Activated T-helper 17 cell treated with anti-CD3 and anti-CD28 coated beads, Interleukin-2, amount 50 U/mL, for 72 hours (primary cell): Measurements from ENCODE around the gene FRRS1. TPM values are rescaled to one million over a fixed set of nuclear protein-coding genes. Genes with fewer than 3 reads are reported as not detected.
"Not testable (repeated sequence)": the region's sequence is repeated elsewhere in the genome, so short reads cannot be mapped to it uniquely, and the experiment has no call there.

ENCODE experiments used
- ATAC-seq: fragments of 150-1000 bp; cut with Tn5 transposase; replicated peaks from 2 replicates; pipeline ENCODE4 v1.10.0; 2021; ENCODE audit warnings: mild to moderate bottlenecking, moderate library complexity
- H3K27ac Mint-ChIP-seq: one replicate; pipeline ENCODE4 v1.8.0; 2022; ENCODE audit warnings: mixed read lengths
- H3K27me3 Mint-ChIP-seq: one replicate; pipeline ENCODE4 v1.8.0; 2022; ENCODE audit warnings: mixed read lengths
- H3K36me3 Mint-ChIP-seq: one replicate; pipeline ENCODE4 v1.8.0; 2022; ENCODE audit warnings: low read depth, mild to moderate bottlenecking, mixed read lengths
- H3K4me1 Mint-ChIP-seq: one replicate; pipeline ENCODE4 v1.8.0; 2022; ENCODE audit warnings: mixed read lengths
- H3K4me3 Mint-ChIP-seq: one replicate; pipeline ENCODE4 v1.8.0; 2022; ENCODE audit warnings: mild to moderate bottlenecking, mixed read lengths
- H3K9me3 Mint-ChIP-seq: one replicate; pipeline ENCODE4 v1.8.0; 2022; ENCODE audit warnings: mixed read lengths
- total RNA-seq, 2 donors: library from RNA; stranded (reverse); gene quantifications; one replicate each; pipeline ENCODE4 v1.2.3, GENCODE V29; 2022

The FRRS1 gene, protein sequence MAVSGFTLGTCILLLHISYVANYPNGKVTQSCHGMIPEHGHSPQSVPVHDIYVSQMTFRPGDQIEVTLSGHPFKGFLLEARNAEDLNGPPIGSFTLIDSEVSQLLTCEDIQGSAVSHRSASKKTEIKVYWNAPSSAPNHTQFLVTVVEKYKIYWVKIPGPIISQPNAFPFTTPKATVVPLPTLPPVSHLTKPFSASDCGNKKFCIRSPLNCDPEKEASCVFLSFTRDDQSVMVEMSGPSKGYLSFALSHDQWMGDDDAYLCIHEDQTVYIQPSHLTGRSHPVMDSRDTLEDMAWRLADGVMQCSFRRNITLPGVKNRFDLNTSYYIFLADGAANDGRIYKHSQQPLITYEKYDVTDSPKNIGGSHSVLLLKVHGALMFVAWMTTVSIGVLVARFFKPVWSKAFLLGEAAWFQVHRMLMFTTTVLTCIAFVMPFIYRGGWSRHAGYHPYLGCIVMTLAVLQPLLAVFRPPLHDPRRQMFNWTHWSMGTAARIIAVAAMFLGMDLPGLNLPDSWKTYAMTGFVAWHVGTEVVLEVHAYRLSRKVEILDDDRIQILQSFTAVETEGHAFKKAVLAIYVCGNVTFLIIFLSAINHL
- total RNA-seq = 1 to 10 TPM in 1 of 2 donors, under 1 TPM in 1; 0.69 to 2.2 TPM

DNA sequence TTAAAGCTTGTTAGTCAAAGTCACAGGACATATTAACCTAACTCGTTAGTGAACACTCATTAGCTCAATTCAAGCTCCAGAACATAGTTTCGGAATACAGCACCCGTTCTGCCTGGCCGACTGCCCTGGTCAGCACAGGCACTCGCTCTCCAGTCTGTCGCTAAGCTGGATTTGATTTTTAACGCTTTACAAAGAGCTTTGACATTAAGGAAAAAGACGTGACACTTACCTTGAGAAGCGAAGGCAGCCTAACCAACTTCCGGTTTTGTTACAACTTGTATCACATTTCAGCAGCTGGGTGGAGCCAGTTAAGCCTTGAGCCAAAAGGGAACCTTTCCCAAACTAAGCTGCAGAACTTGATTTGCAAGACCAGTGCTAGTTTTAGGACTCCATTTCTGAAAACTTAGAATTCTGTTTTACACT lies at the start of gene FRRS1:
FRRS1 (minus strand) TSS at position 258 of the 423 bp plus-strand sequence. CDS start 17,867 bp downstream, outside the sequence.
- Mint-ChIP-seq H3K9me3 (no peaks in the 10 kb centered on the region), H3K4me3 (peak within 1 kb of the TSS; percentile 95), H3K27ac (peak within 1 kb of the TSS; percentile 93), H3K4me1 (no peaks in the 10 kb centered on the region), H3K27me3 (peaks cover 8% of the 10 kb centered on the region), H3K36me3 (no peaks in the 10 kb centered on the region)
- peak; percentile 90 for ATAC-seq

DNA sequence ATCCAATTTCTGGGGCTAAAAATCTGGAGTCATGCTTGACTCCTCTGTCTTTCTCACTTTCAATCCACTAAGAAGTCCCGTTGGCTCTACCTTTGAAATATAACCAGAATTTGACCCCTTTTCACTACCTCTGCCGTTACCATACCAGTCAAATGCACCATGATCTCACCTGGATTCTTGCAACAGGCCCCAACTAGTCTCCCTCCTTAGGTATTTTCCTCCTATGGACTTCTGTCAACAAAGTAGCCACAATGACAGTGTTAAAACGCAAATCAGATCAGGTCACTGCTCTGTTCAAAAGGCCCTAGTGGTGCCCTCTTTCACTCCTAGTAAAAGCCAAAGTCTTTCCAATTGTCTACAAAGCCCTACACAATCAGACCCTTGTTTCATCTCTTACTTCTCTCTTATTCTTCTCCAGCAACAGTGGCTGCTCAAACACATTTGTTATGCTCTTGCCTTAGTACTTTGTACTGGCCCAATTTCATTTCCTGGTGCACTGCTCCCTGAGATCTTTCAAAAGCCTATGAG lies 48.0 kb upstream of the FRRS1 start:
- Mint-ChIP-seq H3K4me3 (no peak overlapping the region), H3K27me3 (peaks cover 18% of the 10 kb centered on the region), H3K27ac (no peak overlapping the region), H3K36me3 (no peaks in the 10 kb centered on the region), H3K4me1 (no peaks in the 10 kb centered on the region), H3K9me3 (no peaks in the 10 kb centered on the region)
- ATAC-seq = no peak

DNA sequence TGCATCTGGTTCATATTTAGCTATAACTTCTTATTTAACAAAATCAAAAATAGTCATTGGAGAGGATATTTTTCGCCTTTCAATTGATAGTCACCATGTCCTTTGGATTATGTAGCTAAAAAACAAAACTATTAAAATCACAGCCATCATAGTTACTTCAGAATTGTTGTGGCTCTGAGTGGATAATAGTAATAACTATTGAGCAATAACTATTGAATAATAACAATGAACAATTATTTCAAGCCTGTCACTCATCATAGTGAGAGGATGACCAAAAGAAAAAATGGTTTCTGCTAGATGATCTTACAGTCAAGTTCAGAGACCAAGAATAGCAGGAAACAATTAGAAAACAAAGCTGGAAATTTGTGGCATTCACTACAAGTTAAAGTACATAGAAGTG lies 45.3 kb upstream of the FRRS1 start:
- ATAC-seq = no peak
- Mint-ChIP-seq H3K36me3 (no peaks in the 10 kb centered on the region), H3K9me3 (no peaks in the 10 kb centered on the region)

DNA sequence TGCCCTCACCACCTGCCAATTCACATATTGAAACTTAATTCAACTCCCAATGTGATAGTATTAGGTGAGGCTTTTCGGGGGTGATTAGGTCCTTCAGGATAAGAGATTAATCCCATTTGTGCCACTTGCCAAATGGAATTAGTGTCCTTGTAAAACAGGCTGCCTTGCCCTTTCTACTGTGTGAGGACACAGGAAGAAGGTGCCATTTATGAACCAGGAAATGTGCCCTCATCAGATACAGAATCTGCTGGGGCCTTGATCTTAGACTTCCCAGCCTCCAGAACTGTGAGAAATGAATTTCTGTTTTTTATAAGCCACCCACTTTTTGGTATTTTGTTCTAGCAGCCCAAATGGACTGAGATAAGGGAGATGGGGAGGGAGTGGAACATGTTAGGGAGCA lies 44.6 kb upstream of the FRRS1 start:
- H3K9me3 Mint-ChIP-seq = no peaks in the 10 kb centered on the region
- no peak for ATAC-seq
- H3K36me3 Mint-ChIP-seq = no peaks in the 10 kb centered on the region
- H3K27ac Mint-ChIP-seq = peak overlapping the region; percentile 45
- no peak overlapping the region for H3K4me3 Mint-ChIP-seq
- H3K4me1 Mint-ChIP-seq = peaks cover 7% of the 10 kb centered on the region
- H3K27me3 Mint-ChIP-seq = peaks cover 24% of the 10 kb centered on the region

More for the DNA sequence above, 45.3 kb upstream of the FRRS1 start:
- Mint-ChIP-seq H3K27me3 (peaks cover 24% of the 10 kb centered on the region), H3K4me3 (no peak overlapping the region), H3K27ac (no peak overlapping the region), H3K4me1 (peaks cover 7% of the 10 kb centered on the region)

DNA sequence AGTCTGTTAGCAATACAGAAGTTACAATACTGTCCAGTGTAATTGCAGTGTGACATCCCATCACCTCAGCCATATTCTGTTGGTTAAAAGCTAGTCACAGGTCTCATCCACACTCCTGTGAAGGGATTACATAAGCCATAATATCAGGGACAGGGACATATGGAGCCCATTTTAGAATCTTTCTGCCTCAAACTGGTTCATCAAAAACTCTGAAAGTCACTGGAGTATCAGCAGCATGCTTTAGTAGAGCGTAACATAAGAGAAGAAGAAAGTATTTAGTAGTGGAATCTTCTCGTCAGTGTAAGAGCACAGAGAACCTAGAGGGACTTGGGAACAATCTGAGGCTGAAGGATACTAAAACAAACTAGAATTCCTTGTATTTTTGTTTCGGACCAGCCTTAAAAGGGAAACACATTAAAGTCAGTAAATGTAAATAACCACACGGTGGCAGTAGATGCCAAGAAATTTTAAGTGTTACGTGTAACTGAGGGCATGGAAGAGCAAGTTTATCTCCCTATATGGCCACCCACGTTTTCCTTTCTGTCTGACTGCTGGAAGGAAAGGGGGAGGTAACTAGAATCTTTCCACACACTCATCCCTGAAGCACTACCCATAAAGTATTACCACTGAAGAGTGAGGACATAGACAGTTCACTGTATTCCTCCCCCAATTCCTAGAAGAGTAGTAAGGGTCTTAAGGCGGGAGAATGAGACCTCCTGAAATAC lies 42.1 kb upstream of the FRRS1 start:
- peaks cover 14% of the 10 kb centered on the region for H3K27me3 Mint-ChIP-seq
- H3K9me3 Mint-ChIP-seq = no peaks in the 10 kb centered on the region
- H3K36me3 Mint-ChIP-seq = no peaks in the 10 kb centered on the region
- peaks cover 7% of the 10 kb centered on the region for H3K4me1 Mint-ChIP-seq
- peak; percentile 97 for ATAC-seq
- H3K27ac Mint-ChIP-seq = peak overlapping the region; percentile 77
- H3K4me3 Mint-ChIP-seq = peak overlapping the region; percentile 66

DNA sequence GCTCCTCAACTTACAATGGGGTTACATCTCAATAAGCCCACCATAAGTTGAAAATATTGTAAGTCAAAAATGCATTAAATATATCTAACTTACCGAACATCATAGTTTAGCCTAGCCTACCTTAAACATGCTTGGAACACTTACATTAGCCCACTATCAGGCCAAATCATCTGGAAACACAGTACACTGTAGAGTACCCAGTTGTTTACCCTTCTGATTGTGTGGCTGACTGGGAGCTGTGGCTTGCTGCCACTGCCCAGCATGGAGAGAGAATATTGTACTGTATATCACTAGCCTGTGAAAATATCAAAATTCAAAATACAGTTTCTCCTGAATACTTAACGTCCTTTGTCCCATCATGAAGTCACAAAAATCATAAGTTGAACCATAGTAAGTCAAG lies 40.4 kb upstream of the FRRS1 start:
- peaks cover 9% of the 10 kb centered on the region for H3K27me3 Mint-ChIP-seq
- H3K36me3 Mint-ChIP-seq = no peaks in the 10 kb centered on the region
- no peaks in the 10 kb centered on the region for H3K9me3 Mint-ChIP-seq
- no peak overlapping the region for H3K27ac Mint-ChIP-seq
- H3K4me3 Mint-ChIP-seq = no peak overlapping the region
- ATAC-seq = no peak
- peaks cover 7% of the 10 kb centered on the region for H3K4me1 Mint-ChIP-seq

DNA sequence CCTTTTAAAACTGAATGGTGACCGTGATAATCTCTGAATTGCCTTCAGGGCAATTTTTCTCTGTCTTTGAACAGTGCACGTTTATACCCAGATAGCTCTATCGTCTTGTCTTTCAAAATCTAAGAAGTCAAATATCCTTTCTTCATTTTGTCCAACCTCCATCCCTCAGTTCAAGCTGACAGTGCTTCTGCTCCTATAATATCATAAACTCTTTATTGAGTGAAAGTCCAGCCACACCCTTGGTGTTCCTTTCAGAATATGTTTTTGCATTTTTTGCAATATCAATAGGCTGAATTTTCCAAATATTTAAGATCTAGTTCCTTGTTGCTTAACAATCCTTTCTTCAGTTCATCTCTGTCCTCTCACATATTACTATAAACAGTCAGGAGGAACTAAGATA lies 35.1 kb upstream of the FRRS1 start:
- Mint-ChIP-seq H3K27ac (no peak overlapping the region), H3K9me3 (no peaks in the 10 kb centered on the region), H3K27me3 (peaks cover 3% of the 10 kb centered on the region), H3K4me3 (no peak overlapping the region), H3K36me3 (no peaks in the 10 kb centered on the region), H3K4me1 (no peaks in the 10 kb centered on the region)
- no peak for ATAC-seq

DNA sequence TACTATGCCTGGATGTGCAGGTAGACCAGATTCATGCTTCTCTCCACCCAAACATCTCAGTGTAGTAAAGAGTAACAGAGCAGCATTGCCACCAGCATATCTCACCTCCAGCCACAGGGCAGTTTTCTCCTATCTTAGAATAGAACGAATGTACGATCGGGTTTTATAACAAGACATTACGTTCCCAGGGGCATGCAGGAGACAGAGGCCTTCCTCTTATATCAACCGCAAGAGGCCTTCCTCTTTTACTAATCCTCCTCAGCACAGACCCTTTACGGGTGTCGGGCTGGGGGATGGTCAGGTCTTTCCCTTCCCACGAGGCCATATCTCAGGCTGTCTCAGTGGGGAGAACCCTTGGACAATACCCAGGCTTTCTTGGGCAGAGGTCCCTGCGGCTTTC lies 27.4 kb upstream of the FRRS1 start:
- ATAC-seq, H3K4me1 Mint-ChIP-seq, H3K27me3 Mint-ChIP-seq, H3K9me3 Mint-ChIP-seq, H3K4me3 Mint-ChIP-seq, H3K27ac Mint-ChIP-seq, H3K36me3 Mint-ChIP-seq: not testable (repeated sequence)

DNA sequence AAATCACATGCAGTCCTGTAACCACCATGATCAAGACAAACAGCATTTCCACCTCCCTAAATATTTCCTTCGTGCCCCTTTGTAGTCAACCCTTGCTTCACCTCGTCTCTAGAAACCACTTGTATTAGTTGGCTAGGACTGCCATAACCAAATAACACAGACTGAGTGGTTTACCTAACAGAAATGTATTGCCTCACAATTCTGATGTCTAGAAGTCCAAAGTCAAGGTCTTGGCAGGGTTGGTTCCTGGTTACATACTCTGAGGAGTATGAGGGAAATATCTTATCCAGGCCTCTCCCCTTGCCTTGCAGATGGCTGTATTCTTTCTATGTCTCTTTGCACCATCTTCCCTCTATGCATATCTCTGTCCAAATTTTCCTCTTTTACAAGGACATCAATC lies 23.3 kb upstream of the FRRS1 start:
- no peak for ATAC-seq
- Mint-ChIP-seq H3K4me3 (no peak overlapping the region), H3K36me3 (no peaks in the 10 kb centered on the region), H3K27ac (no peak overlapping the region), H3K9me3 (no peaks in the 10 kb centered on the region), H3K27me3 (peaks cover 11% of the 10 kb centered on the region), H3K4me1 (peaks cover 5% of the 10 kb centered on the region)

DNA sequence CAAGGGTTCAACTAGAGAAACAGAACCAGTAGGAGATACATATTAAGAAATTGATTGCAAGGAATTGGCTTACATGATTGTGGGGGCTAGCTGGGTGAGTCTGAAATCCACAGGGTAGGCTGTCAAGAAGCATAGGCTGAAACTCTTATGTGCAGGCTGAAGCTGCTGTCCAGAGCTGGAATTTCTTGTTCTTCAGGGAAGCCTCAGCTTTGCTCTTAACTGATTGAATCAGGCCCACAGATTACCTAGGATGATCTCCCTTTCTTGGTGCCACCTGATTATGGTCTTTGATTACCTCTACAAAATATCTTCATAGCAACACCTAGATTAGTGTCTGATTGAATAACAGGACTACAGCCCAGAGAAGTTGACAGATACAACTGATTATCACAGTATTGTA lies 22.5 kb upstream of the FRRS1 start:
- H3K36me3 Mint-ChIP-seq = no peaks in the 10 kb centered on the region
- H3K4me1 Mint-ChIP-seq = peaks cover 9% of the 10 kb centered on the region
- no peak overlapping the region for H3K4me3 Mint-ChIP-seq
- no peak overlapping the region for H3K27ac Mint-ChIP-seq
- H3K9me3 Mint-ChIP-seq = no peaks in the 10 kb centered on the region
- peaks cover 11% of the 10 kb centered on the region for H3K27me3 Mint-ChIP-seq
- no peak for ATAC-seq

DNA sequence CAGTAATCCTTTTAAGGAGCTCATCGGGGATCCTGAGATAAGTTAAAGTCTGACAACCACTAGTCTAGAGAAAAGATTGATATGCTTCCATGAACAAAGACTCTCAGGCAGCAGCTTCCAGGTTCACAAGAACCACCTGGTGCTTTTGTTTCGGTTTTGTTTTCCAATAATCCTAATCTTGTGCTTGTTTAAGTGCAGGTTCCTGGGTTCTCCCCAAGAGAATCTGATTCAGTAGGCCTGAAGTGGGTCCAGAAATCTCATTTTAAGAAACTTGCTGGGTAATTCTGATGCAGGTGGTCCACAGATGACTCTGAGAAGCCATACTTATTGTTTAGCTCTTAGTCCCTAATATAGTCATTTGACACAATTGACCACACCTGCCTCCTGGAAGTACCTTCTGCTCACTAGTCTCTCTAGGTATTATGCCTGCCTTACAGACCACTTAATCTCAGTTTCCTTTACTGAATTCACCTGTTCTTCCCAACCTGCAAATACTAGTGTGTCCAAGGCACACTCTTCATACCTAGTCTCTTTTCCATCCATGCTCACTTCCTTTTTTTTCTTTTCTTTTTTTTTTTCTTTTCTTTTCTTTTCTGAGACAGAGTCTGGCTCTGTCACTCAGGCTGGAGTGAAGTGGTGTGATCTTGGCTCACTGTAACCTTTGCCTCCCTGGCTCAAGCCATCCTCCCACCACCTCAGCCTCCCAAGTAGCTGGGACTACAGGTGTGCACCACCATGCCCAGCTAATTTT lies 20.5 kb upstream of the FRRS1 start:
- Mint-ChIP-seq H3K27me3 (peaks cover 17% of the 10 kb centered on the region), H3K4me1 (peaks cover 9% of the 10 kb centered on the region), H3K27ac (no peak overlapping the region), H3K9me3 (no peaks in the 10 kb centered on the region), H3K36me3 (no peaks in the 10 kb centered on the region), H3K4me3 (no peak overlapping the region)
- peak; percentile 80 for ATAC-seq

DNA sequence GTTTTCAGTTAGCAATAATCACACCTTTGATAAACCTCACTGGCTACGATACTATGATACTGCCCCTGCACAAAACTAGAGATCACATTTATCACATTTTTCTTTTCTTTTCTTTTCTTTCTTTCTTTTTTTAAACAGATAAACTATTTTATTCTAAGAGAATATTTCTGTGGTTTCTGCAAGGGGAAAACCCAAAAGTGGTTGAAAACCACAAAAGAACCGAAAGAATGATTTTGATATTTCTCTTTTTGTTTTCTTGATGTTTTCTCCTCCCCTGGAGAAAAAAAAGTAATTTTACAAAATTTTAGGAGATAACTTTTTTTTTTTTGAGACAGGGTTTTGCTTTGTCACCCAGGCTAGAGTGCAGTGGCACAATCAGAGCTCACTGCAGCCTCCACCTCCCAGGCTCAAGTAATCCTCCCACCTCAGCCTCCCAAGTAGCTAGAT lies 18.4 kb upstream of the FRRS1 start:
- Mint-ChIP-seq H3K4me1 (peaks cover 9% of the 10 kb centered on the region), H3K27me3 (peaks cover 21% of the 10 kb centered on the region), H3K27ac (no peak overlapping the region), H3K4me3 (no peak overlapping the region), H3K36me3 (no peaks in the 10 kb centered on the region), H3K9me3 (no peaks in the 10 kb centered on the region)
- peak; percentile 28 for ATAC-seq

DNA sequence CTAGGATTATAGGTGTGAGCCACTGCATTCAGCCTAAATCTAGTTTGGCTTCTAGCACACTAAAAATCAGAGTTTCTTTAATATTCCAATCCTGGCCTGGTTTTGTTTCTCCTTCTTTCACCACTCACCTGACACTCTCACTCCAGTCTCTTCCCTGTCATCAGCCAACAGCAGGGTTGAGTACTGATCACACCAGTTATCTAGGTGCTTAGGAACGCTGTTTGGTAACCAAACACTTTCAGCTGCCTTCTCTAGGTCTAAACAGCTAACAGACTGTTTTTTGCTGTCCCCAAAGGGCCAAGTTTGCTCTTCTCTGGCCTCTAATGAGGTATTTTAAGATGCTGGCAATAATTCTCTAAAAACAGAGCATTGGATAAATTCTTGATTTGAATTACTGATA lies 17.7 kb upstream of the FRRS1 start:
- H3K4me1 Mint-ChIP-seq = peaks cover 9% of the 10 kb centered on the region
- H3K36me3 Mint-ChIP-seq = no peaks in the 10 kb centered on the region
- H3K27ac Mint-ChIP-seq = no peak overlapping the region
- no peak for ATAC-seq
- H3K27me3 Mint-ChIP-seq = peaks cover 23% of the 10 kb centered on the region
- H3K4me3 Mint-ChIP-seq = no peak overlapping the region
- H3K9me3 Mint-ChIP-seq = no peaks in the 10 kb centered on the region

DNA sequence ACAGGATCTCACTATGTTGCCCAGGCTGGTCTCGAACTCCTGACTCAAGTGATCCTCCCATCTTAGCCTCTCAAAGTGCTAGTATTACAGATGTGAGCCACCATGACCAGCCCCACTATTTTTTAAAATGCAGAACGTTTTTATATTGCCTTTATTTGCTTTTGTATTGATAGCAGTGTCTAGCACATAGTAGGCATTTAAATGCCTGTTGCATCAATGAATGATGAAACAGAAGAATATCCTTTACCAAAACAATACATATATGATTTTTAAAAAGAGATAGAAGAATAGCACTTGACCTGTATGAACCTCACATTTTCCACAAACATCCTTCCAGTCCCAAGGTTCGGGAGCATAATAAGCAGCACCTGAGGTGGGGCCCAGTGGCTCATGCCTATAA lies 16.5 kb upstream of the FRRS1 start:
- no peaks in the 10 kb centered on the region for H3K9me3 Mint-ChIP-seq
- peaks cover 4% of the 10 kb centered on the region for H3K4me1 Mint-ChIP-seq
- ATAC-seq = no peak
- no peak overlapping the region for H3K27ac Mint-ChIP-seq
- H3K27me3 Mint-ChIP-seq = peaks cover 18% of the 10 kb centered on the region
- no peaks in the 10 kb centered on the region for H3K36me3 Mint-ChIP-seq
- H3K4me3 Mint-ChIP-seq = no peak overlapping the region
